ENCODE data around the gene CHCHD6.

The CHCHD6 gene

DNA sequence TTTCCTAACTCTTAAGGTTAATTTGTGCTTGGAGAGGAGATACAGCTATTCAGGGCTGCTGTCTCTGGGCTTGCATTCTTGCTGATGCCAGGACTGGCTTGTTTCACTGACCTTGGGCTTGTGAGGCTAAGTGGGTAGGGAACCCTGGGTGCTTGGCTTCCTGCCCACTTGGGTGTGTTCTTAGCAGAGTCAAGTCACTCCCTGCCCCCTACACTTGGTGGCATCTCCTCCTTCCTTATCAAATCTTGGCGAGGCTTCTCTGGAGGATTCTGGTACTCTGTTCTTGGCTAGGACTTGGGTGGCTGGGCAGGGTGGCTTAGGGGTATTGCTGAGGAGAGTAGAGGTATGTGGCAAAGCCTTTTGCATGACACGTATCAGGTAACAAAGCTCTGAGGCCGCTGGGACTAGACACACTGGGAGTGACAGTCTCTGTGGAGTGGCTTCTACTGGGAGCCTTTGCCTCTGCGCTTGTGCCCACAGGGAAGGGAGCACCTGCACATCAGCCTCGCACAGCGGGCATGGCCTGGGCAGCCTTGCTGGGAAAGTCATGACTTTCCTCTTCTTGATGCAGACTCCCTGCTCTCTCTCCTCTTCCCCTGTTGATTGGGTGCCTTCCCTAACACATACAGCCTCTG is 41.8 kb downstream of the CHCHD6 start:
- DNase-seq, result no peak

DNA sequence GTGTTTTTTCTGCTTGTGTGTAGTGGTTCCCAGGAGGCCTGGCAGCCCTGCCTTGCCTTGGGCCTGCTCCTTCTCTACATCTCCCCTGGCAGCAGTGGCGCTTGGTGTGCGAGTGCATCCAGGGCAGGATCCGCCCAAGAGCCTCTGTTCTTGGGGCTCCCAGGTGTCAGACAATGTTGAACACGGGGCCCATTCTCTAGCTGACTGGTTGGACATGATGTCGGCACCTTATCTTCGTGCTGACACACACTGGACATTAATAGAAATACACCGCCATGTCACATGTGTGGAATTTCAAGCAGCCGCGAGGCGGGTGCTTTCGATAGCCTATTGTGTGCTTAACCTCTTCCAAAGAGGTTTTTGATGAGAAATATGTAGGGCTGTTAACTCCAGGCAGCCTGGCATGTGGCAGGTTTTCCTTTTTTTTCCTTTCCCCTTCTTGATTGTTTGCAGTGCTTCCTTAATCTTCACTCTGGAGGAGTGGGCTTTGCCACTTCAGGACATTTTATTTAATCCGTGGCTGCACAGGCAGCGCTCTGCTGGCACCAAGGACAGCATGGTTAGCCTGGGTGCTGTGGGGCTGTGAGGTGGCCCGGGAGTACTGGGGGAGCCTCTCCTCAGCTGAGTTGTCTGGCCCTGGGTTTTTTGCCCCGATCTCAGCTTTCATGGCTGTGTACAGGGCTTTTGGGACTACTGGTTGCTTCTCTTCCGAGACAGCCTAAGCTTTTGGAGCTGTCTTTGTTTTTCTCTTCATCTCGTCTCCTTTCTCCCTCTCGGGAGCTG is 42.5 kb downstream of the CHCHD6 start:
- no peak for DNase-seq

DNA sequence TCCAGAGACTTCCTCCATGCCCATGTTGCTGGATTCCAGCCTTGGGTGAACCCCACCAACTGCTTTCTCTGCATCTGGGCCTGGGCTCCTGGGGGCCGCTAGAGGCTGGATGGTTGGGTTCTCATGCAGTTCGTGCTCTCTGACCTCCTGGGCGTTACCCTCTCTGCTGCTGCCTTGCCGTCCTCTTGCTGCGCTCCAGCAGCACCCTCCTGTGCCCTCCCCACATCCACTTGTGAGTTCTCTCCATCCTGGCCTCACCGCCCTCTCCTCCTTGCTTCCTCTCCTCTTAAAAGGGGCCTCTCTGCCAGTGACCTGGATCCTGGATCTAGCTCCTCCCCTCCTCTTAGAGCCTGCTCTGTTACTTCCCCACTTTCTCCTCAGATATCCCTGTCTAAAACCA is 43.7 kb downstream of the CHCHD6 start:
- DNase-seq, result no peak

DNA sequence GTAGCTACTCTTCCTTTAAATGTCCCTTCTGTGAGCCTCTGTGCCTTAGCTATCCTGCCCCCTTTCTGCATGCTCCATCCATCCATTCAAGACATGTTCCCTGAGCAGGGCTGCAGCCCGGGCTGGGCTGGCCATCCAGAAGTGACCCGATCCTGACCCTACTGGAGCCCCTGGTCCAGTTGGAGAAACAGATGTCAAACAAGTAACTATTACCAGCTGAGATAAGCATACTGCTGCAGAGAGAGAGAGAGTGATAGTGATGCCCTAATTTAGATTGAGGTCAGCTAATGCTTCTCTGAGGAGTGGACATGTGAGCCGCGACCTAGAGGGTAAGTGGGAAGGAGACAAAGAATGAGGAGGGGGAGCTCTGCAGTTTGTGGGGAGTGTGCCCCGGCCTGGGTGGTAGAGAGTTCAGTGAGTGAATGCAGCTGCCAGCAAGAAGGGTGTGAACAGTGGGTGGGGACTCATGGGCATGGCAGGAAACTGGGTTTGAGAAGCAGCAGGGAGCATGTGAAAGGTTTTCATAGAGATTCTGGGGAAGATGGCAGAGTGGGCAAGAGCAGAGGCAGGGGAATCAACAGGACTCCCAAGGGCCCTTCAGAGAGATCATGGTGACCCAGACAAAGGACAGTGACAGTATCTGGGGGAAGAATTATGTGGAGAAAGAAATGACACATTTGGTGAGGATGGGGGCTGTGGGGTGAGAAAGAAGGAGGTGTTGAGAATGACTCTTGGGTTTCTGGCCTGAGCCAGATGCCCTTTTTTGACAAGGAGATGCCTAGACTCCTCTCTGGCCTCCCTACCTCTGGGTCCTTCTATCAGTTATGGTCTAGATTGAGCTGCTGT is 44.9 kb downstream of the CHCHD6 start:
- DNase-seq, result no peak

DNA sequence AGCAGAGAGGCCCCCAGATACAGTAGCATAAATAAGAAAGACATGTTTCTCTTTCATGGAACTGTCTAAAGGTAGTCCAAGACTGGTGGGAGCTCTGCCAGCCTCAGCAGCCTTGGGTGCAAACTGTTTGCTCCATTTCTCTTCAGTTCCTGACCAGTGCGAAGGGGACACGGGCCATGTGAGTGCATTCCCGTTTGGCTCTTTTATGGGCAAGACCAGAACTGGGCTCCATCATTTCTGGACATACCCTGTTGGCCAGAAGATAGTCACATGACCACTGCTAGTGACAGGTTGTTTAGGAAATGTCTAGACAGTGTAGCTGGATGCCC is 45.5 kb downstream of the CHCHD6 start:
- no peak for DNase-seq

DNA sequence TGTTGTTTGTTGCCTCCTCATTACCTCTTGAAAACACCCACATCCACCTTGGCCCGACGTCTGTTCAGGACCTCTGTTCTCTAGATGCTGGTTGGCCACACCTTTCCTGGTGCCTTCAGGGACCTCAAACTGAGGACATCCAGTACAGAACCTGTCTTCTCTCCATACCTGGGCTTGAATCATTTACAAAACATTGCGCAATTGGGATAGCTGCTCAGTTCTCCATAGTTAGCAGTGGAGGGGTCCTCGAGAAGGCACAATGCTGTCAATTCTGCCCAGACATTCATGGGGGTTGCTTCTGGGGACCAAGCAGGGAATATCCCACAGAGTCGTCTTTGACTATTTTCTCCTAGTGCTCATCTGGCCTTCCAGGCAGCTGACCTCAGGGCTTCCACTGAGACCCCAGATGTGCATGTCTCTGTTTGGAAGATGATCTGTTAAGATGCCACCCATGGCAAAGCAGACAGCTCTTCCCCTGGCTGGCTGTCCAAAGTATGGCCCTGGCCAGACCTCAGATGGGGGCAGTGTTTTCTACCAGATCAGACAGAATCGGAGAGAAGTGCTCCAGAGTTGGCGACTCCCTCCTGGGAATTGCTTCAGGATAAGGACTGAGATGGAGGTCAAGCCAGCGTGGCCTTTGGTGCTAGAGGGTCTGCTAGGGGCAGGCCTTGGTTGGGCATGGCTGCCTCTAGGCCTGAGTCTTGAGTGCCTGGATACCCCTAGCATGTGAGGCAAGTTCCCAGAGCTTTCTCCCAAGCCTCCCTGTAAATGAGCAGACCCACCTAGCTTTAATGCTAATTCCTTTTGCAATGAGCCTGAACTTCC is 46.1 kb downstream of the CHCHD6 start:
- no peak for DNase-seq

DNA sequence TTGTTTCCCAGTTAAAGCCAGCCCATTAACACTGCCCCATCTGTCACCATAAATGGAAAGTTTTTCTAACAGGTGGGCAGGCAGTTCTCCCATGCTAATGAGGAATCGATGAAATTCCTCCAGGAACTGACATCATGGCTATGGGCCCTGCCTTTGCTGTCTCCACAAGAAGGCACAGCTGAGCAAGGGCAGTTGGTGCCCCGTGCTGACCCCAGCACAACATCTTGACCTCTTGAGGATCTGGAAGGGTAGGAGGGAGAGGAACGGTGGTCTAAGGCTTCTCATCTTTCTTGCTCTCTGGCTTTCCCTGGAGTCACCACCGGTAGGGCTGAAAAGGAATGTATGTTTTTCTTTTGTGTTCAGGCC is 46.7 kb downstream of the CHCHD6 start:
- DNase-seq, result no peak

DNA sequence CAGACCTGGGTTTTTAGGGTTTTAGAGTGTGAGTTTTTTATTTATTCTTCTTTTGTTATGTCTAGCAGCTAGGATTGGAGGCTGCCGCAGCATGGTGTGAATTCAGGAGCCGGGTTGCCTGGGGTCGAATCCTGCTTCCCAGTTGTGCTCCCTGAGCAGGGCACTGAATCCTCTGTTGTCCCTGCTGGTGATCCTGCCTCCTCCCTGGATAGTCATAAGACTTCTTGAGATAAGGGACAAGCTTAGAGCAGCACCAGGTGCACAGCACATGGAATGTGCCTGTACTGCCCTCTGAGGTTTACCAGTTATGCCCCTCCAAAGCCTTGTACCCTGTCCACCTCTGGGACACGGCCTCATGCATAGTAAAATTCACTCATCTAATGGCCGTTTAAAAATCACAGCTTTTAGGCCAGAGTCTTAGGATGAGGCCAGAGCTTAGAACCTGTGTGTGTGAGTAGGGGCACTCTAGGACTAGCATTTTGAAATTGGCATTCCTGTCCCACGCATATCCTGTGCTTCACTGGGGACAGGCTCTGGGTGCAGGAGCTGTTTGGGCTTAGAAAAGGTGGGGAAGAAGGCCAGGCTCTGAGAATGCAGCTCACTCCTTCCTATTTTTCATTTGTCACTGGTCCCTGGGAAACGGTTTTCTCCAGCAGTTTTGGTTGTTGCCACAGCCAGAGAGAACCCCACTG is 47.7 kb downstream of the CHCHD6 start:
- no peak for DNase-seq

DNA sequence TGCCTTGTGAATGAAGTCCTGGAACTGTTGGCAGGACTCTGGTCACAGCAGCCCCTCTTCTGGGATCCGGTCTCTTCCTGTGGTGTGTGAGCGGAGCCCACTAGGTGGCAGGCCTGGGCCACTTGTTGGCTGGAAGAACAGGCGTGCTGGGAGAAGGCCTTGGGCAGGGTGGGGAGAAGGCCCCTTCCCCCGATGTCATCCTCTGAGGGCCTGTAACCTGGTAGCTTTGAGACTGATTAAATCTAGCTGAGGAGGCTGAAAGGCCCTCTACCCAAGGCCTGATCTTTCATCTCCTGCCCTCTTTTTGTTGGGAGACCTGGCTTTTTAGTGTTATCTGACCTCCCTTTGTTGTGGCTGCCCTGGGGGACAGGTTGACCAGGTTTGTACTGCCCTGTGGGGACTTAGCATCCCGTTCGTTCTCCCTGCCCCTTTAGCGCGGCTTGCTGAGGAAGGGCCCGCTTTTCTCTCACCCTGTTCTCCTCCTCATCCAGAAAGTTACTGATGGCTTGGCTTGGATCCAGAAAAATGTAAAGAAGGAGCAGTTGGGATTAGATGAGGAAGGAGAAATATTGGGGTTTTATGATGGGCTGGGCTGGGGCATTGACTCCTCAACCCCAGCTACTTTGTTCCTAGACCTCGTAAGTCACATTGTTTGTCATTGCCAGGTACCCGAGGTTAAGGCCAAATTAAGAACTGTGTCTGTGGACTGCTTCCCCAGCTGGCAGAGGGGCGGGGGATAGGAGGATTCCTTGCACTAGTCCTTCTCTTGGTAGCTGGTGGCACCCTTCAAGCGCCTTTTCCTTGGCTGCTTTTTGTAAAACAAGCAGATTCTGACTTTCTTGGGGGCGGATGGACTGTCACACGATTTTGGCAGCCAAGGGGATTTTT is 48.5 kb downstream of the CHCHD6 start:
- peak; percentile 36 for DNase-seq

DNA sequence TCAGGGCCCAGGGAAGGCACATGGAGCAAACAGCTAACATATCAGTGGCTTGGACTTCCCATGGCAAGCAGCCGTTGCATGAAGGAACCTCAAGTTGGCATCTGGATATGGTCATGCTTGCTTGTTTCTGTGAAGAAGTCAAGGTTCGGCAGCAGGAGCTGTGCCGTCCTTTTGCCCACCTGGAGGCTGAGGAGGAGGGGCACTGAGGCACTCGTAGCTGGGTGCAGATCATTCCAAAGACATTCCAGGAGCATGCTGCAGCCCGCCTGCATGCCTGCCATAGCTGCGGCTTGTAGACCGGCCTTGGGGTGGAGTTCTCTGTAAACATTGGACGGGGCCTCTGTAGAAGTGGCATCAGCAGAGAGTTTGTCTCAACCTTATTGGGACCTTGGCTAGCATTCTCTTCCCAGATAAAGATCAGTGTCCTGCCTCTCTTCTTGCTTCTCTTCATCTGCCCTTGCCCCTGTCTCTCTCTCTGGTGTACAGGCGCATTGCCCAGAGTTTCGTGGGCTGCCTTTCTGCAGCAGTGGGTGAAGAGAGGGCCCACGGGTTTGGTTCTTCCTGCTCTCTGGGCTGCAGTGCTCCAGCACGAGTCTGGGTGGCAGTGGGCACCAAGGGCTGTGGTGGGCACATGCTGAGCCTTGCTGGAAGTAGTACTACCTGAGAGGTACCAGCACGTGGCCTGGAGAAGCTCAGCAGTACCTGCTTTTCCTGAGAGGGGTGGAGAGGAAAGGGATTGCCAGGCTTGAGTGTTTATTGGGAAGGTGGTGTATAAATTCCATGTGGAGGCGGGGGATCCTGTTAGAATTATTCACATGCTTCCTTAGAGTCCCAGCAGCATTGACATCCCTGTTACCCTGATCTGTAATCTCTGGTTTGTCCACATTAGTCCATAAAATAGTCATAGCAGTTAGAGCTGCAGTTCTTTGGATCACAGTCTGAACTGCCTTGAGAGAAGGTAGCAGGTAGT is 49.4 kb downstream of the CHCHD6 start:
- no peak for DNase-seq

DNA sequence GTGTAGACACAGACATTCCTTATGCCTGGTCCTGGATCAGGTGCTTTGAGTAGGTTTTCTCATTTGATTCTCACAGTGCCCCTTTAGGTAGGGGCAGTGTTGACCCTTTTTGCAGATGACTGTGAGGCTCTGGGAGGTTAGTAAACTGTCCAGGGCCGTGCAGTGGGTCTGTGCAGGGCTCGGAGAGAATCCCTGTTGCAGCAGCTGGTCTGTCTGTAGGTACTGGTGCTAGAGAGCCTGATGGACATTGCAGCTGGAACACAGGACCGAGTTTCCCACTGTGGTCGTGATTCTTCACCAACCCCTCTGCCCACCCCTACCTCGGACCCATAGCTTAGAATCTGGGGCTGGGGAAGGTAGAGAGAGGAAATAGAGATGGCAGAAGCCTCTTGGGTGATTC is 51.8 kb downstream of the CHCHD6 start:
- no peak for DNase-seq

DNA sequence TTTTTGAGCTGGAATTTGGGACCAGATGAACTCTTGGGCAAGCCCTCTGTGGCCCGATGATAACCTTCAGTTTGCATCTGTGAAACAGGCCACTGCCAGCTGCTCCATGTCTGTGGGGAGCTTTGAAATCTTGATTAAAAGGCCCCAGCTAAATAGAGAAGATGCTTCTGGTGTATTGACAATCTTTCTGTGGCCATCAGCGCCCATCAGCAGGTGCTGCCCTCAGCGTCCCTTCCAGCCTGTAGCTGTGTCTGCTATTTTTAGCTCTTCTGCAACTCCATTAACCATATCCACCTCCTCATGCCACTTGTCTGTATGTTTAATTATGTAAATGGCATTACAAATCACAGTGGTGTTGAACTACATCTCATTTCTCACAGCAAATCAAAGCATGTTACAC is 54.0 kb downstream of the CHCHD6 start:
- DNase-seq, result no peak

DNA sequence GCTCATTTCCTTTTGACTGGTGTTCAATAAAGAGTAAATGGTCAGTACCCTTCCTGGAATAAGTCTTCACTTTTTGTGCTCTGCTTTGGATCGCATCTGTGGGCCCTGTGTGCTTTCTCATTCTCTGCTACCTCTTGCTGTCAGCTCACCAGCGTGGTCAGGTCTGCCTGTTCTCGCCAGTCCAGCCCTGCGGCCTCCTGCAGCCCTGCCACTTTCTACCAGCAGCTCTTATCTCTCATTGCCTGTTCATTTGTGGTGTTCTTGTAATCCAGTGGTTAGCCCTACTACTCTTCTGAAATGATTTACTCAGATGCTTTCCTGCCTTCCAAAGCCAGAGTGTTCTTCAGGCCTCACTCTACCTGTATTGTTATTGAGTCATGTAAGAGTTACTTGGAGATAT is 54.8 kb downstream of the CHCHD6 start:
- DNase-seq, result no peak

DNA sequence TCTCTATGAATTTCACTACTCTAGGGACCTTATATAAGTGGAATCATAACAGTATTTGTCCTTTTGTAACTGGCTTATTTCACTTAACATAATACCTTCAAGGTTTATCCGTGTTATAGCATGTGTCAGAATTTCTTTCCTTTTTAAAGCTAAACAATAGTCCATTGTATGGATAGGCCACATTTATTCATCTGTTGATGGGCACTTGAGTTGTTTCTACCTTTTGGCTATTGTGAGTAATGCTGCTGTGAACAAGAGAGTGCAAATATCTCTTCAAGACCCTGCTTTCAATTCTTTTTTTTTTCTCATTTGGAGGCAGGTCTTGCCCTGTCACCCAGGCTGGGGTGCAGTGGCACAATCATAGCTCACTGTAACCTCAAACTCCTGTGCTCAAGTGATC is 56.5 kb downstream of the CHCHD6 start:
- DNase-seq, result no peak

DNA sequence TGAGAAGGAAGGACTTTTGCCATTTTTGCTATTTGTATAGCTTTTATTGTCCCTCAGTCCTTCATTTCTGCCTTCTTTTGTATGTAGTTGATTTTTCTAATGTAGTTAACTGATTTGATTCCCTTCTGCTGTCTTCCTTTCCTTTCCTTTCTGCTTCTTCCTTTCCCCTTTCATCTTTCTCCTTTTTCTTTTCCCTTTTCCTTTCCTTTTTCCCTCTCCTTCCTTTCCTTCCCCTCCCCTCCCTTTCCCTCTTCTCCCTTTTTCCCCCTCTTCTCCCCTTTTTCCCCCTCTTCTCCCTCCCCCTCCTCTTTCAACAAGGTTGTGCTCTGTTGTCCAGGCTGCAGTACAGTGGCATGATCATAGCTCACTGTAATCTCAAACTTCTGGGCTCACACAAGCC is 59.0 kb downstream of the CHCHD6 start:
- no peak for DNase-seq

DNA sequence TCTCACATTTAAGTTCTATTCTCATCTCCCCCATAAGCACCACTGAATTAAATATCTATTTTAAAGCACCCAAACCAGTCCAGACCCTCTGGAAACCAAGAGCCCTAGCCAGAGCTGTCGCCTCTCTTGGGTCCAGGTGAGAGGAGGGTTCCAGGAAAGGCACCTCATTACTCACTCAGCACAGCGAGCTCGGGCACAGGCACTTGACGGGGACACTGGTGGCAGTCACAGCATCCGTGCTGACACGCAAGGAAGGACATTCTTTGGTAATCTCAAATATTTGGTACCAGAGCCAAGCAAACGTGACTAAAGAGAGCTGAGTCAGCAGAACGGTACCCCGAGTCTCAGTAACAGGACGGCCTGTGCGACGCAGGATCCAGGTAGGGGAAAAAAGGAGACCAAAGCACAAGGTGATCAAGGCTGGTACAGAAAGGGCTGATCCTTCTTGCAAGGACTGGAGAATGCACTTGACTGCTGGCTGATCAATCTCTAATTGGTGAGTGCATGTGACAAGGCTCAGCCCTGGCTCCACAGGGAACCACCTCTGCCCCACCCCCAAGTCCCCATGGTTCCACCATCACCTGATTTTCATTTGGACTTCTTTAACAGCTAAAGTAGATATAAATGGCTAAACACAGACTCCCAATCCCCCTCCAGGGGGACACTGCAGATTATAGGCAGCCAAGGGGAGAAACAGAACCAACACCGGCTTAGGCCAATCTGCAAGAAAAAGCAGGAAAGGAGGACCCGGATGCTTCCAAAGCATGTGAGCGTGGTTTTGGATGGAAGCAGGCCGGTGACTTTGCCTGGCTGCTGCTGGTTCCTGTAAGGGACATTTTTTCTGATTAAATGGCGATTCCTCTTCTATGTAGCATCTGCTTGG is 61.4 kb downstream of the CHCHD6 start:
- no peak for DNase-seq

DNA sequence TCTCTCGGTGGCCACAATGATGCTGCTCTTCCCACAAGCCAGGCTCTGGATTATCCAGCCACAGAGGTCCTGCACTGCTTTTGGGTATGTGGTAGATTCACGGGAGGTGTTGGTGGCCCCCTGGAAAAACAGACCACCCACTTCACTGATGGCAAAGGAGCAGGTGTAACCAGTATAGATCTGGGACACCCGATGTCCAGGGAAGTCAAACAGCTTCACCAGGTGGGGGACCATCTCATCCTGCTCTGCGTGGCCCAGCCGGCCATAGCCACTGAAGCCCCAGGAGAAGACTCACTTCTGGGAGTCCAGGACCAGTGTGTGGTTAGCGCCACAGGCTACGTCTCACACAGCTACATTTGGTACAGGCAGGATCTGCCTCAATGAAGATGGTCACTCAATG is 62.6 kb downstream of the CHCHD6 start:
- no peak for DNase-seq

DNA sequence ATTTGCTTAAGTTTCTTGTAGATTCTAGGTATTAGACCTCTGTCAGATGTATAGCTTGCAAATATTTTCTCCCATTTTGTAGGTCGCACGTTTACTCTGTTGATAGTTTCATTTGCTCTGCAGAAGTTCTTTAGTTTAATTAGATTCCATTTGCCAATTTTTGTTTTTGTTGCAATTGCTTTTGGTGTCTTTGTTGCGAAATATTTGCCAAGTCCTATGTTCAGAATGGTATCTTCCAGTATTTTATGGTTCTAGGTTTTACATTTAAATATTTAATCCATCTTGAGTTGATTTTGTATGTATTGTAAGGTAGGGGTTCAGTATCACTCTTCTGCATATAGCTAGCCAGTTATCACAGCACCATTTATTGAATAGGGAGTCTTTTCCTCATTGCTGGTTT is 64.9 kb downstream of the CHCHD6 start:
- DNase-seq, result no peak

DNA sequence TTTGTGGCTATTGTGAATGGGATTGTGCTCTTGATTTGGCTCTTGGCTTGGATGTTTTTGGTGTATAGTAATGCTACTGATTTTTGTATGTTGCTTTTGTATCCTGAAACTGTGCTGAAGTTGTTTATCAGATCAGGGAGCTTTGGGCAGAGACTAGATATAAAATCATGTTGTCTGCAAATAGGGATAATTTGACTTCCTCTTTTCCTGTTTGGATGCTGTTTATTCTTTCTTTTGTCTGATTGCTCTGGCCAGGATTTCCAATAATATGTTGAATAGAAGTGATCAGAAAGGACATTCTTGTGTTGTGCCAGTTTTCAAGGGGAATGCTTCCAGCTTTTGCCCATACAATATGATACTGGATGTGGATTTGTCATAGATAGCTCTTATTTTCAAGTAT is 66.1 kb downstream of the CHCHD6 start:
- DNase-seq, result no peak
